HepG2 (cell line): Measurements from ENCODE around the gene ZNF562. TPM values are rescaled to one million over a fixed set of nuclear protein-coding genes. Genes with fewer than 3 reads are reported as not detected.

Experiments used
- DZIP1 ChIP-seq: sonication (generic); formaldehyde crosslinking; IDR thresholded peaks from 2 replicates; pipeline ENCODE4 v1.5.0; 2020; ENCODE audit warnings: mild to moderate bottlenecking, missing genetic modification reagents
- MBD4 ChIP-seq: IDR thresholded peaks from 2 replicates; pipeline ENCODE4 v1.6.1; 2012; ENCODE audit warnings: low read length, inconsistent platforms, borderline replicate concordance
- RFX5 ChIP-seq: IDR thresholded peaks from 2 replicates; pipeline ENCODE4 v1.6.1; 2011; ENCODE audit warnings: low read depth, low read length, improper control_type of control experiment
- ZBTB14 ChIP-seq: sonication (generic); formaldehyde crosslinking; IDR thresholded peaks from 2 replicates; pipeline ENCODE4 v1.4.0; 2020; ENCODE audit warnings: missing genetic modification reagents
- ZMYM2 ChIP-seq: sonication (generic); formaldehyde crosslinking; IDR thresholded peaks from 2 replicates; pipeline ENCODE4 v1.8.0; 2022; ENCODE audit warnings: mild to moderate bottlenecking, missing genetic modification reagents
- ZNF232 ChIP-seq: sonication (generic); formaldehyde crosslinking; IDR thresholded peaks from 2 replicates; pipeline ENCODE4 v1.4.0; 2020; ENCODE audit warnings: missing genetic modification reagents, borderline replicate concordance
- ZNF337 ChIP-seq: sonication (generic); formaldehyde crosslinking; IDR thresholded peaks from 2 replicates; pipeline ENCODE4 v1.5.1; 2020; ENCODE audit warnings: missing genetic modification reagents, low read depth, mild to moderate bottlenecking, borderline replicate concordance
- ZNF350 ChIP-seq: sonication (generic); formaldehyde crosslinking; IDR thresholded peaks from 2 replicates; pipeline ENCODE4 v1.4.0; 2020; ENCODE audit warnings: mild to moderate bottlenecking, low read depth, missing genetic modification reagents, borderline replicate concordance
- ZNF547 ChIP-seq: sonication (generic); formaldehyde crosslinking; IDR thresholded peaks from 2 replicates; pipeline ENCODE4 v1.5.1; 2020; ENCODE audit warnings: mild to moderate bottlenecking, missing genetic modification reagents
- ZNF550 ChIP-seq: sonication (generic); formaldehyde crosslinking; IDR thresholded peaks from 2 replicates; pipeline ENCODE4 v1.4.0; 2020; ENCODE audit warnings: mild to moderate bottlenecking, missing genetic modification reagents, borderline replicate concordance
- ZNF607 ChIP-seq: sonication (generic); formaldehyde crosslinking; IDR thresholded peaks from 2 replicates; pipeline ENCODE4 v1.5.1; 2020; ENCODE audit warnings: missing genetic modification reagents, mild to moderate bottlenecking, borderline replicate concordance
- ZNF788 ChIP-seq: sonication (generic); formaldehyde crosslinking; IDR thresholded peaks from 2 replicates; pipeline ENCODE4 v1.5.0; 2020; ENCODE audit warnings: mild to moderate bottlenecking, missing genetic modification reagents, borderline replicate concordance
- polyA plus RNA-seq, 8 experiments: library from polyadenylated mRNA; depleted of rRNA in 3 of 8; stranded (reverse) in 7 of 8; unstranded in 1 of 8; fragments of >200 nt; fragmentation: Illumina TruSeq in 4 of 8; extraction: Trizol in 4 of 8; gene quantifications; 2 replicates each; pipeline versions ENCODE4 v1.2.1 to v1.2.3, GENCODE V29; 2011 to 2016; ENCODE audit warnings: low read depth in 4 of 8, missing spikeins in 1 of 8, mixed read lengths in 1 of 8; ENCODE audit not compliant: insufficient read depth in 1 of 8
- total RNA-seq, 5 experiments: library from RNA; depleted of rRNA; stranded (reverse); fragments of >200 nt; fragmentation: Illumina TruSeq; extraction: Trizol; gene quantifications; 2 replicates each; pipeline ENCODE4 v1.2.3, GENCODE V29; 2016; ENCODE audit warnings: low read depth in 1 of 5
- TF ChIP-seq, protein P1 (sequence below), 2 experiments: sonication (generic) in 1 of 2; formaldehyde crosslinking in 1 of 2; IDR thresholded peaks; 2 replicates each; pipeline versions ENCODE4 v1.4.0 to v1.6.1; 2016 to 2020; ENCODE audit warnings: borderline replicate concordance in 1 of 2, low read depth in 1 of 2, mild to moderate bottlenecking in 1 of 2, missing genetic modification reagents in 1 of 2
- TF ChIP-seq, protein P2 (sequence below): sonication (generic); formaldehyde crosslinking; IDR thresholded peaks from 2 replicates; pipeline ENCODE4 v1.4.0; 2020; ENCODE audit warnings: missing genetic modification reagents
- TF ChIP-seq, protein P3 (sequence below): sonication (generic); formaldehyde crosslinking; IDR thresholded peaks from 2 replicates; pipeline ENCODE4 v1.8.1; 2023; ENCODE audit warnings: missing genetic modification reagents, mild to moderate bottlenecking, borderline replicate concordance

Gene ZNF562
- total and polyA plus RNA-seq, 2 of the 13 experiments (the other 11 are each of a cell fraction or from before 2014, with no cell fraction given), result 13.1 to 32.7 TPM

DNA sequence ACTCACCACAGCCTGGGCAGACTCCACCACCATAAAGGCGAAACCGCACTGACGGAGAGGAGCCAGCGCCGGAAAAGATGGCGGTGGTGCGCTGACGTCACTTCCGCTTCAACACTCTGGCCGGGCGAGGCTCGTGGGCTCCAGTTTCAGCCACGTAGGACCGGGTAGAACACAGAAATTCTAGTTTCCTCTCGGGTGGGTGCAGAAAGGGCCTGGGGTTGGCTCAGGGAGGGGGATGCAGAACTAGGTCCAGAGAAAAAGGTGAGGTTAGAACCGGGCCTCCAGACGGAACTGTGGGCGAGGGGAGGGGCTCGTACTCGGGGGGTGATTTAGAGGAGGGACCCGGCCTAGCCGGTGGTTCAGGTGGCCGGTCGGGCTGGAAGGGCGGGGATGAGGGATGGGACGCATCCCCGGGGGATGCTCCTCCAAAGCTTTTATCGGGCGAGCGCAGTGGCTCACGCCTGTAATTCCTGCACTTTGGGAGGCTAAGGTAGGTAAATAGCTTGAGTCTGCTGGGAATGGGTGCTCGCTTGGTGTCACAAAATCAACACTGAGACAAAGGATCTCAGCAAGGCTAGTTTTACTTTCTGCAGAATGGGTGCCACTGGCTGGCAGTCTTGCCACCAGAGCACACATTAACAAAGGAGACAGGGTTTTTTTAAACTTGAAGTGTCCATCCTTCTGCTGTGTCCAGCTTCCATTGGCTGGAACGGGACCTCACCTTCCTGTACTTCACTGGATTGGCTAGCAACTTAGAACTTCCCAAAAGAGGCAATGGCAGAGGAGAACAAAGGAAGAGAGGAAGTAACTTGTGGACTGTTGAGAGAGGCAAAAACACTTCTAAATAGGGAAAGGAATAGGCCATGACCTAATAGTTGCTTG, 53.5 kb downstream of the ZNF562 start, which contains the start of gene ZNF561 (continued):
- TF ChIP-seq, protein P1, sequence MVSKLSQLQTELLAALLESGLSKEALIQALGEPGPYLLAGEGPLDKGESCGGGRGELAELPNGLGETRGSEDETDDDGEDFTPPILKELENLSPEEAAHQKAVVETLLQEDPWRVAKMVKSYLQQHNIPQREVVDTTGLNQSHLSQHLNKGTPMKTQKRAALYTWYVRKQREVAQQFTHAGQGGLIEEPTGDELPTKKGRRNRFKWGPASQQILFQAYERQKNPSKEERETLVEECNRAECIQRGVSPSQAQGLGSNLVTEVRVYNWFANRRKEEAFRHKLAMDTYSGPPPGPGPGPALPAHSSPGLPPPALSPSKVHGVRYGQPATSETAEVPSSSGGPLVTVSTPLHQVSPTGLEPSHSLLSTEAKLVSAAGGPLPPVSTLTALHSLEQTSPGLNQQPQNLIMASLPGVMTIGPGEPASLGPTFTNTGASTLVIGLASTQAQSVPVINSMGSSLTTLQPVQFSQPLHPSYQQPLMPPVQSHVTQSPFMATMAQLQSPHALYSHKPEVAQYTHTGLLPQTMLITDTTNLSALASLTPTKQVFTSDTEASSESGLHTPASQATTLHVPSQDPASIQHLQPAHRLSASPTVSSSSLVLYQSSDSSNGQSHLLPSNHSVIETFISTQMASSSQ (IDR thresholded peaks at IDR 0.05; ENCODE audit: low read depth), result no peak
- TF ChIP-seq, protein P1 (CRISPR knock-in tag; IDR thresholded peaks at IDR 0.05; ENCODE audit: borderline replicate concordance), result no peak
- TF ChIP-seq, protein P2, sequence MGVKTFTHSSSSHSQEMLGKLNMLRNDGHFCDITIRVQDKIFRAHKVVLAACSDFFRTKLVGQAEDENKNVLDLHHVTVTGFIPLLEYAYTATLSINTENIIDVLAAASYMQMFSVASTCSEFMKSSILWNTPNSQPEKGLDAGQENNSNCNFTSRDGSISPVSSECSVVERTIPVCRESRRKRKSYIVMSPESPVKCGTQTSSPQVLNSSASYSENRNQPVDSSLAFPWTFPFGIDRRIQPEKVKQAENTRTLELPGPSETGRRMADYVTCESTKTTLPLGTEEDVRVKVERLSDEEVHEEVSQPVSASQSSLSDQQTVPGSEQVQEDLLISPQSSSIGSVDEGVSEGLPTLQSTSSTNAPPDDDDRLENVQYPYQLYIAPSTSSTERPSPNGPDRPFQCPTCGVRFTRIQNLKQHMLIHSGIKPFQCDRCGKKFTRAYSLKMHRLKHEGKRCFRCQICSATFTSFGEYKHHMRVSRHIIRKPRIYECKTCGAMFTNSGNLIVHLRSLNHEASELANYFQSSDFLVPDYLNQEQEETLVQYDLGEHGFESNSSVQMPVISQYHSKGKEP, result no peak
- TF ChIP-seq ZBTB14 (CRISPR knock-in tag) (0 out of 2 replicates have a peak, but pooled peaks have one; percentile 15), ZMYM2 (CRISPR knock-in tag) (no peak), DZIP1 (CRISPR knock-in tag) (no peak), ZNF788 (CRISPR knock-in tag) (0 out of 2 replicates have a peak, but pooled peaks have one; percentile 21), MBD4 (no peak), RFX5 (no peak), ZNF607 (CRISPR knock-in tag) (no peak), ZNF232 (no peak; the same call in 1 of the 2 replicates), ZNF337 (no peak), ZNF350 (peak; percentile 88; the same call in 1 of the 2 replicates), ZNF547 (CRISPR knock-in tag) (no peak), ZNF550 (CRISPR knock-in tag) (0 out of 2 replicates have a peak, but pooled peaks have one; percentile 16)
- TF ChIP-seq, protein P3, sequence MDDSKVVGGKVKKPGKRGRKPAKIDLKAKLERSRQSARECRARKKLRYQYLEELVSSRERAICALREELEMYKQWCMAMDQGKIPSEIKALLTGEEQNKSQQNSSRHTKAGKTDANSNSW (CRISPR knock-in tag), result no peak
